Stimulated activated CD4-positive, alpha-beta T cell treated with anti-CD3 and anti-CD28 coated beads, Interleukin-4, amount 100 ng/mL, for 48 hours (primary cell): ENCODE data around the gene NTN4.
"Not testable (repeated sequence)": the region's sequence is repeated elsewhere in the genome, so short reads cannot be mapped to it uniquely, and the experiment has no call there.

ENCODE experiments used
- DNase-seq, 2 donors: peaks; one replicate each; pipeline ENCODE4 v3.0.0-alpha.2; 2020; ENCODE audit warnings: low read depth in 2 of 2

Gene NTN4

GRCh38 chr12:95661360-95661759 is 129.2 kb downstream of the NTN4 start:
- no peak for DNase-seq

DNA sequence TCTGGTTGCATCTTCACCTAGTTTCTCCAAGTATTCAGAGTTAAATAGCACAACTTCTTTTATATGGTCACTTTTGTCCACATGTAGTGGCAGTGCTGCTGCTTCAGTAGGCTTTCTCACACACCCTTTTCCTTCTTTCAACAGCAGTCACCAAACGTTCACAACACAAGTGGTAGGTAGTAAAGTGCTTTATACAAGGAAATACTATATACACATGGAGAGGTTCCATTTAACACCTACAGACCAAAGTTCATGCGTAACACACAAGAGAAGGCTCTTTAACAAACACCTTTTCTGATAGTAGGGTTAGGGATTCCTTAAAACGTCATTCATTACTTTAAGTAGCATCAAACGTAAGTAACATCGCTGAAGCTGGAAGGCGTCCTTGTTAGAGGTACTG is 132.2 kb downstream of the NTN4 start:
- no peak for DNase-seq

GRCh38 chr12:95654665-95655064 is 135.9 kb downstream of the NTN4 start:
- not testable (repeated sequence) for DNase-seq

- no peak for DNase-seq
These were observed 136.6 kb downstream of the NTN4 start for GRCh38 chr12:95653771-95654546.

- DNase-seq = no peak
These were observed 138.9 kb downstream of the NTN4 start for GRCh38 chr12:95651681-95652080.

- no peak for DNase-seq
These were observed 141.4 kb downstream of the NTN4 start for GRCh38 chr12:95648990-95649791.

GRCh38 chr12:95646781-95647190 is 143.8 kb downstream of the NTN4 start:
- no peak for DNase-seq

DNA sequence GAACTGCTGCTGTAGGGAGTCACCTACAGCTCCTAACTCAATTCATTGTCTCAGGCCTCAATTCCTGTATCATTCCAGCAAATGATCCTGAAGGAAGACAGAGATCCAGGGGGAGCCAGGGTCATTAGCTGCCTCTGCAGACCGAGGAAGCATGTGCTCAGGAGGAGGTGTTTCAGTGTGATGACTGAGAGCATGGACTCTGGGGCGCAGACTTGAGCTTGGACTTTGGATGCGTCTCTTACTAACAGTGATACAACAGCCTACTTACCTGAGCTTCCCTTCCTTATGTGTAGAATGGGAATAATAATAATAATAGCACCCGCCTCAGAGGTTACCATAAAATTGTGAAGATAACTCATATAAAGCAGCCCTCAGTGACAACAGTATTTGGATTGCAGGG is 147.3 kb downstream of the NTN4 start:
- DNase-seq = no peak

GRCh38 chr12:95642583-95642982 is 148.0 kb downstream of the NTN4 start:
- no peak for DNase-seq

DNA sequence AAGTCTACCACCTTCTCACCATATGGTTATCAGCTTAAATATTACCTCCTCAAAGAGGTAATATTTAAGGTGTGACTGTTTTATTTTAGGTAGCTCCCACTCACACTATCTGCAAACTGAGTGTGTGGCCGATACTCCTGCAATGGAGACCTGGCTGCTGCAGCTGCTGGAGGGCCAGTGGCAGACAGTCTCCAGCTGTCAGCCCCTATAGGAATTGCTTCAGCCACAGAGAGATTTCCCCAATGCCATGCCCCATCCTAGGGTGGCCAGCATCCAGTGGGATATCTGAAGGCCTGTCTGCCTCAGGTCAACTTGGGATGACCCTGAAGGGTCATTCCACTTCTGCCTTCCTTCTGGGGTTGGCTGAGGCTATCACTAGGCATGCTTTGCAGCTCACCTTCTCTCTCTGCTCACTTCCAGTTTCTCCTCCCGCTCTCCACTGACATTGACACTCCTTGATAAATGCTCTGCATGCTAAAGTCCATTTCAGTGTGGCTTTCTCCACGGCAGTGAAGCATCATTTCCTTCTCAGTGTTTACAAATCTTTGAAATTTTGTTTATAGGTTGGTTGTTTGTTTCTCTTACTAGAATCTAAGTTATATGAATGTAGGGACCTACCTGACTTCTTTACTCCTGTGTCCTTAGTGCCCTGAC is 149.1 kb downstream of the NTN4 start:
- DNase-seq = no peak

DNA sequence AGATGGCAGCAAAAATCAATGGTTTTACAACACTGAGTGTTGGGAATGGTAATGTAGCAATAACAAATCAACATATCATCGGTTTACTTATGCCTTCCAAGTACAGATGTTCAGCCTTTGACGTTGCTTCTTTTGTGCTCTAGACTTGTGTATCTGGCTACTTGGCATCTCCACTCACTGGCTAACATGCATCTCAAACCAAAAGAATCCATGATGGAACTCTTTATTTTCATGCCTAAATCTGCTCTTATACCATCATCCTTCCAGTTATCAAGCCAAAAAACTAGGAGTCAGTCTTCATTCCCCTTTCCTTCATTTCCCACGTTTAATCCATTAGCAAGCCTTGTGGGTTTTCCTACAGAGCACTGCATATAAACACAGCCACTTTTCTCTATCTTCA is 150.0 kb downstream of the NTN4 start:
- no peak for DNase-seq

- no peak for DNase-seq
These were observed 153.0 kb downstream of the NTN4 start for GRCh38 chr12:95637471-95638155.

DNA sequence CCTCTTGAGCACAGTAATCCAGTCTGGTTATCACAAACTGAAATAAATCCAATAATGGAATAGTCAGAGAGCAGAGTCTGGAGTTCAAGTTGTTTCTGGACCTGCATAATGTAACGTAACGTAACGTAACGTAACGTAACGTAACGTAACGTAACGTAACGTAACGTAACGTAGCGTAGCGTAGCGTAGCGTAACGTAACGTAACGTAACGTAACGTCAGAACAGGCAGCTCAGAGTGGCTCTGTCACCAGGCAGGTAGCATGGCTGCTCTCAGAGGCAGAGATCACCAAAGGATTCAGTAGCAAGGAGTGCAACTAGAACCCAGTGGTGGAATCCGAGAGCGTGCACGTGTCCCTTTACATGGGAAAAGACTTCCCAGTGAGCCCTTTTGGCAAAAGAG is 153.6 kb downstream of the NTN4 start:
- DNase-seq = no peak

DNA sequence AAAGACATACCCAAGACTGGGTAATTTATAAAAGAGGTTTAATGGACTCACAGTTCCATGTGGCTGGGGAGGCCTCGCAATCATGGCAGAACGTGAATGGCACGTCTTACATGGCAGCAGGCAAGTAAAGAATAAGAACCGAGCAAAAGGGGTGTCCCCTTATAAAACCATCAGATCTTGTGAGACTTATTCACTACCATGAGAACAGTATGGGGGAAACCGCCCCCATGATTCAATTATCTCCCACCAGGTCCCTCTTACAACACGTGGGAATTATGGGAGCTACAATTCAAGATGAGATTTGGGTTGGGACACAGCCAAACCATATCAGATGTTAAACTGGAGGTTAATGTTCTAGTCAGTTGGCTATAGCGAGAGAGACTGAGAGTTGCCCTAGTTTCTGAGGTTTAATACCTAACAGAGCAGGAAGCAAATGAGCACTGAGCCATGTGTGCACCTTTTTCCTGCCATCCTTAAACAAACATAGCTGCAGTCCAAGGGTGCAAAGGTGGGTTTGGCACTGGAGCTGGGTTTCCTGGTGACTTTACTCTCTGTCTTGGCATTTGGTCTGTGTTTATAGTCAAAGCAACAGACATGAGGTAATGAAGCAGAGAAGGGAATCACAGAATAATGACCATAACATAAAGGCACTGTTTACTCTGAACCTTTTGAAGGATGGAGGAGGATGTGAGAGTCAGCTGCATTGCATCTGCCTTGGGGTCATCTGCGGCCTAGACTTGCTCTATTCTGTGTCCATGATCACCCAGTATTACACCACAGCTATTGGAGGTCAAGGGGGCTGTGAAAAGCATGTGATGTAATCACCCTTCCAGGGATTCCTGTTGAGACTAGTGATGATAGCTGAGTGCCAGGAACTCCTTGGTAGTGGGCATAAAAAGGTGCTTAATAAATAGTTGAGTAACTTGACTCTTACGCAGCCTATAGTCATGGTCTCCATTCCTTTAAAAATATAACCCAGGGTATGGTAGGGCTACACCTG is 155.6 kb downstream of the NTN4 start:
- no peak for DNase-seq

- DNase-seq = no peak
These were observed 156.7 kb downstream of the NTN4 start for GRCh38 chr12:95633732-95634465.

DNA sequence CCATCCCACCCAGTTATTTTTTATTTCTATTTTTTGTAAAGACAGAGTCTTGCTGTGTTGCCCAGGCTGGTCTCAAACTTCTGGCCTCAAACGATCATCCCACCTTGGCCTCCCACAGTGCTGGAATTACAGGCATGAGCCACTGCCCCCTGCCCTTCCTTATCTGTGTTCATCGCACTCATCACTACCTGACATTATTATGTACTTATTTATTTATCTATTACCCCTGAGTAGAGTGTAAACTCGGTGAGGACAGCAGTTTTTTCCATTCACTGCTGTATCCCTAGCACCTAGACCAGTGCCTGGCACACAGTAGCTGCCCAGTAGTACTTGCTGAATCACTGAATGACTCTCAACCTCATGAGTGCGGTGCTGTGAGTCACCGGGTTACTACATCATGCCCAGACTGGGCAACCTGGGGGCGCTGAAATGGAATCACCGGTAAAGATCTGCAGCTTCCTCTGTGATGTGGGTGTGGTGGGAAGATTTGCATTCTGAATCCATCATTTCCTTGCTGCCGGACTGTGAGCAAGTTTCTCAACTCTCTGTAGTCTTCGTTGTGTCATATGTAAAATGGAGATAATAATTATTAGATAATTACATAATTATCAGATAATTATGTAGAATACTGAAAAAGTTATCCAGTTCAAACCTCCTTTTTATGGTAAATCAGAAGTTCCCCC is 157.4 kb downstream of the NTN4 start:
- peak in 1 of 2 donors; percentile 5 for DNase-seq

DNA sequence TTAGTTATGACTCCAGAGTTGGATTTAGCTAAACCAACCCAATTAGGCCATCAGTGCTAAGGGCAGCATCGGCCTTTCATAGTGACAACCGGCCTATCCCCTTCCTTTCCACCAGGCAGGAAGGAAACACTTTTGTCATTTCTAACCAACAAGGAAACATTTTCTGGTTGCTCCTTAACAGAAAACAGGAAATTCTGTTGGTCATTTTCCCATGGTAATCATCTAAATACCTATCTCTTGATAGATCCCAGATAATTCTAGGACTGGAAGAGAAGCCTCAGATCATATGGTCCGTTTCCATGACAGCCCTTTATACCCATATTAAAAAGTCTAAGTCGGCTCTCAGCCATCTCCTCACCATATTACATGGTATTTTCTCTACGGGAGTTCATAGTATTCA is 160.1 kb downstream of the NTN4 start:
- DNase-seq = no peak

- DNase-seq = no peak
These were observed 161.2 kb downstream of the NTN4 start for GRCh38 chr12:95629392-95629791.

DNA sequence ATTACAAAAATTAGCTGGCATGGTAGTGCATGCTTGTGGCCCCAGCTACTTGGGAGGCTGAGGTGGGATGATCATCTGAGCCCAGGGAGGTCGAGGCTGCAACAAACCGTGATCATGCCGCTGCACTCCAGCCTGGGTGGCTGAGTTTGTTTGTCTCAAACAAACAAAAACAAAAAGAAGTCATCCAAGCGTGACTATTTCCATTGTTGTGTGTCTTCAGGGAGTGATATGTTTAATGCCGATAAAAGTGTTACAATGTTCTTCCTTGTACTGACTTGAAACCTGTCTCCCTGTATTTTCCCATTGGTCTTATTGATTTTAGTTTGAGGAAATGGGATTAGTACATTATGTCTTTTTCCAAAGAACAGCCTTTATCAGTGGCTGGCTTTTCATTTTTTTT is 163.7 kb downstream of the NTN4 start:
- DNase-seq = no peak

- DNase-seq = no peak
These were observed 165.6 kb downstream of the NTN4 start for GRCh38 chr12:95625012-95625411.
